Measurements from ENCODE around the gene ALAS1.

ALAS1 gene

DNA sequence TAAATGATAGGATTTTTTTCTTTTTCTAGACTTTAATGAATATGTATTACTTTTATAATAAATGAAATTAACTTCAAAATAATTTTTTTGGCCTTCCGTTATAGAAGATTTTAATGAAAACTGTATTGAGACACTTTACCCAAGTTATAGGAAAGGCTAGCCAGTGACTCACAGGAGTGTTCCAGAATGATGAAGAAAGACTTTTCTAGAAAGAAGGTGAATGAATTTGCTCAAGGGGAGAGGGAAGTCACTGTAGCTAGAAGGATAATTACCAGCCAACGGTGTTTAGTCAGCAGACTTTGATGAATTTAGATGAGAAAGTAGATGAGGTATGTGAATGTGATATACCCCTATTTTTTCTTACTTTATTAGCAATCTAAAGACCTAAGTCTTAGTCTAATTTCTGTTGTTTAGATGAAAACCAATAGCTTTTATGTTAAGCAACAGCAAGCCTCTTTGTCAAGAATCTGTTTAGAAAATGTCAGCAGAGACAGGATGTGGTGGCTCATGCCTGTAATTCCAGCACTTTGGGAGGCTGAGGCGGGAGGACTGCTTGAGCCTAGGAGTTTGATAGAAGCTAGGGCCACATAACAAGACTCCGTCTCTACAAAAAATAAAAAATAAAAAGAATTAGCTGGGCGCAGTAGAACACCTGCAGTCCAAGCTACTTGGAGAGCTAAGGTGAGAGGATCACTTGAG is 3.2 kb downstream of the ALAS1 start:
- TF ChIP-seq, protein P1, sequence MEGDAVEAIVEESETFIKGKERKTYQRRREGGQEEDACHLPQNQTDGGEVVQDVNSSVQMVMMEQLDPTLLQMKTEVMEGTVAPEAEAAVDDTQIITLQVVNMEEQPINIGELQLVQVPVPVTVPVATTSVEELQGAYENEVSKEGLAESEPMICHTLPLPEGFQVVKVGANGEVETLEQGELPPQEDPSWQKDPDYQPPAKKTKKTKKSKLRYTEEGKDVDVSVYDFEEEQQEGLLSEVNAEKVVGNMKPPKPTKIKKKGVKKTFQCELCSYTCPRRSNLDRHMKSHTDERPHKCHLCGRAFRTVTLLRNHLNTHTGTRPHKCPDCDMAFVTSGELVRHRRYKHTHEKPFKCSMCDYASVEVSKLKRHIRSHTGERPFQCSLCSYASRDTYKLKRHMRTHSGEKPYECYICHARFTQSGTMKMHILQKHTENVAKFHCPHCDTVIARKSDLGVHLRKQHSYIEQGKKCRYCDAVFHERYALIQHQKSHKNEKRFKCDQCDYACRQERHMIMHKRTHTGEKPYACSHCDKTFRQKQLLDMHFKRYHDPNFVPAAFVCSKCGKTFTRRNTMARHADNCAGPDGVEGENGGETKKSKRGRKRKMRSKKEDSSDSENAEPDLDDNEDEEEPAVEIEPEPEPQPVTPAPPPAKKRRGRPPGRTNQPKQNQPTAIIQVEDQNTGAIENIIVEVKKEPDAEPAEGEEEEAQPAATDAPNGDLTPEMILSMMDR (IDR thresholded peaks at IDR 0.05), result no peak
- no peak for DNase-seq (ENCODE audit: low spot score)
- H3K4me3 ChIP-seq, result no peak overlapping the region
- no peak overlapping the region for H3K27ac ChIP-seq

- Histone ChIP-seq H3K27ac (peak overlapping the region in 1 of 2 donors; percentile 42), H3K4me3 (no peak overlapping the region)
- TF ChIP-seq, protein P1 (IDR thresholded peaks at IDR 0.05), result no peak
- no peak for DNase-seq (ENCODE audit: low spot score)
These were observed 4.6 kb downstream of the ALAS1 start for GRCh38 chr3:52202384-52203077.

DNA sequence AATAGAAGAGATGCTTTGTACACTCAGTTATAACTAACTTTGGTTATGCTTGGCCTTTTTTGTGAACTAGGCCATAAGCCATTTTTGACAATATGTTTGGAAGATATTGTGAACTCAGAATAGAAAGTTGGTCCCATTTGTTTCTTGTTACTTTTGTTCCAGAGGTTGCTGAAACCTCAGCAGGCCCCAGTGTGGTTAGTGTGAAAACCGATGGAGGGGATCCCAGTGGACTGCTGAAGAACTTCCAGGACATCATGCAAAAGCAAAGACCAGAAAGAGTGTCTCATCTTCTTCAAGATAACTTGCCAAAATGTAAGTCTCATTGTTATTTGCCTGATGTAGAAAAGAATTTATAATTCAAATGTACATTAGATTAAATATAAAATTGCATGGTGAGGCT is 5.7 kb downstream of the ALAS1 start:
- DNase-seq (ENCODE audit: low spot score), result no peak
- Histone ChIP-seq H3K4me3 (no peak overlapping the region), H3K27ac (no peak overlapping the region)
- TF ChIP-seq, protein P1 (IDR thresholded peaks at IDR 0.05), result no peak

- no peak overlapping the region for H3K4me3 ChIP-seq
- DNase-seq (ENCODE audit: low spot score), result no peak
- TF ChIP-seq, protein P1 (IDR thresholded peaks at IDR 0.05), result no peak
- H3K27ac ChIP-seq, result no peak overlapping the region
These were observed 6.5 kb downstream of the ALAS1 start for GRCh38 chr3:52204337-52205073.

DNA sequence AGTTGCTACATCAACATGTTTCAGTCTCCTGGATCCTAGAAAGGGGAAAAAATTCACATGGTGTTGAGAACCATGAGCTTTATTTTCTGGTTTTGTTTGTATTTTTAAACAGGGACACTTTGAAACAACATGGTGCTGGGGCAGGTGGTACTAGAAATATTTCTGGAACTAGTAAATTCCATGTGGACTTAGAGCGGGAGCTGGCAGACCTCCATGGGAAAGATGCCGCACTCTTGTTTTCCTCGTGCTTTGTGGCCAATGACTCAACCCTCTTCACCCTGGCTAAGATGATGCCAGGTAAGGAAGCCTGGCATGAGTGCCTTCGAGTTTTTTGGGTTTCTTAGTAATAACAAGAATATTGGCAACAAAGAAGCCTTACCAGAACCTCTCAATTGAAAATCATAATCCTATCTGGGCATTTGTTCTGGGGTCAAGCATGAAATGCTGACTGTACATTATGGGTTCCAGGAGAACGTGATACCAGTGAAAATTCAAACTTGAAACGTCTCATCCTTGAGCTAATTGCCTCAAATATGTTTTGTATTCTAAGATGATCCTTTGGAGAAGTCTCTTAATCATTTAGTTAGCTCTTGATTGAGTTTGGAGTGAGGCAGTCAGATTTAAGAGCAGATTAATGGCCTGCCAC is 7.9 kb downstream of the ALAS1 start:
- Histone ChIP-seq H3K4me3 (no peak overlapping the region), H3K27ac (no peak overlapping the region)
- TF ChIP-seq, protein P1 (IDR thresholded peaks at IDR 0.05), result no peak
- DNase-seq (ENCODE audit: low spot score), result no peak

DNA sequence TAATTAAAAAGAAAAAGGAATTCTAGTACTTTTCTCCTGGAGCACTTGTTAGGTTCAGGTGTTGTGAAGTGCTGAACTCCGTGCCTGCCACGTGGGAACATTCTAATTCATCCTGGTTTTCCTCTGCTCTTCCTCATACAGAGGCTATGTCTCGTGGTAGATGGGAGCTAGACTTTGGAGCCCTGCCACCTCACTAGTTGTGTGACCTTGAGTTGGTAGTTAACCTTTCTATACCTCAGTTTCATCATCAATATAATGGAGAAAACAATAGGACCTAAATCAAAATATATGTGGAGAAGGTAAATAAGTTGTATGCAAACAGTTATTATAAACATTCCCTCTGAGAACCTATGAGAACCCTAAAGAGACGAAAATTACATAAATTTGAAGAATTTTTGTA is 10.6 kb downstream of the ALAS1 start:
- TF ChIP-seq, protein P1 (IDR thresholded peaks at IDR 0.05), result no peak
- H3K27ac ChIP-seq, result no peak overlapping the region
- no peak overlapping the region for H3K4me3 ChIP-seq
- DNase-seq (ENCODE audit: low spot score), result no peak

All from coronary artery (tissue), 2 donors.